ENCODE data around the gene KAT6B. TPM values are rescaled to one million over a fixed set of nuclear protein-coding genes. Genes with fewer than 3 reads are reported as not detected.
A peak's percentile ranks its signal among the peaks of the same experiment; 100 is the strongest.
"Not testable (repeated sequence)": the region's sequence is repeated elsewhere in the genome, so short reads cannot be mapped to it uniquely, and the experiment has no call there.

KAT6B gene
- total RNA-seq = 10 to 100 TPM; 33.2 to 80.5 (median 68.5) TPM
- polyA plus RNA-seq = 10 to 100 TPM; 33.7 to 35.0 TPM
- 172 reads per million, percentile 92 among the genes with 10 or more reads in this experiment for total RNA-seq

GRCh38 chr10:74826142-74827044, at the start of gene KAT6B:
KAT6B (plus strand) TSS chr10:74826600; CDS start chr10:74842858, 16,258 bp downstream.
- CTCF ChIA-PET = no interaction called here
- H3K27me3 Mint-ChIP-seq = no peaks in the 10 kb centered on the region
- H3K4me1 Mint-ChIP-seq = peaks cover 44 to 74% (median 69%) of the 10 kb centered on the region in 7 donors

GRCh38 chr10:74778436-74779094, 47.8 kb upstream of the KAT6B start:
- Mint-ChIP-seq H3K27me3 (peaks cover 0 to 3% (median 0%) of the 10 kb centered on the region in 5 donors), H3K27ac (no peak overlapping the region), H3K9me3 (peaks cover 5 to 39% (median 10%) of the 10 kb centered on the region in 11 donors), H3K36me3 (peaks cover 0 to 11% (median 4%) of the 10 kb centered on the region in 5 donors), H3K4me1 (no peaks in the 10 kb centered on the region), H3K4me3 (no peak overlapping the region)
- H3K27me3 ChIP-seq (ENCODE audit: control insufficient read depth in 2 of 2, insufficient read depth in 2 of 2, low read length in 2 of 2) = no peaks in the 10 kb centered on the region
- no peaks in the 10 kb centered on the region for H3K9me3 ChIP-seq (ENCODE audit: control insufficient read depth in 2 of 3, low read length in 3 of 3)
- ChIA-PET POLR2A (no interaction called here), CTCF (interaction anchor here (0.7 kb wide), 1 partner anchor 534 kb away, joined by 3 read pairs; no protein-coding TSS in a partner anchor)
- H3K36me3 ChIP-seq (ENCODE audit: control insufficient read depth in 2 of 3, insufficient read depth in 3 of 3, low read length in 3 of 3) = no peaks in the 10 kb centered on the region
- ATAC-seq = no peak
- intact Hi-C loops (cut with micrococcal nuclease) = no loop called here
- H3K4me3 ChIP-seq (ENCODE audit: low read length) = no peak overlapping the region
- no peaks in the 10 kb centered on the region for H3K4me1 ChIP-seq (ENCODE audit: control insufficient read depth in 2 of 2, insufficient read depth in 2 of 2, low read length in 2 of 2)
- no peak overlapping the region for H3K27ac ChIP-seq (ENCODE audit: low read depth, low read length)
- DNase-seq = no peak

More at GRCh38 chr10:74826142-74827044, at the start of gene KAT6B:
- intact Hi-C loops (cut with micrococcal nuclease) = loop anchor here (1.0 to 10.0 kb wide), 22 partner anchors 88 to 1332 kb away; partner anchors contain the start of genes ADK (in 2 of the 2), PPP3CB (in 1 of the 2), SAMD8 (in 1 of the 2) and VCL (in 1 of the 2)
- peak; percentile 93 to 100 (median 100) for DNase-seq
- H3K27me3 ChIP-seq (ENCODE audit: control insufficient read depth in 2 of 2, insufficient read depth in 2 of 2, low read length in 2 of 2) = no peaks in the 10 kb centered on the region
- H3K4me3 ChIP-seq (ENCODE audit: low read length) = peak within 1 kb of the TSS; percentile 86
- H3K36me3 ChIP-seq (ENCODE audit: control insufficient read depth in 2 of 3, insufficient read depth in 3 of 3, low read length in 3 of 3) = peaks cover 0 to 5% (median 0%) of the 10 kb centered on the region in 3 experiments
- peak within 1 kb of the TSS; percentile 92 to 99 (median 98) for H3K27ac Mint-ChIP-seq
- peak; percentile 86 for ATAC-seq
- H3K36me3 Mint-ChIP-seq = peaks cover 0 to 7% (median 3%) of the 10 kb centered on the region in 5 donors
- peak within 1 kb of the TSS; percentile 90 to 98 (median 92) for H3K4me3 Mint-ChIP-seq
- H3K9me3 ChIP-seq (ENCODE audit: control insufficient read depth in 2 of 3, low read length in 3 of 3) = no peaks in the 10 kb centered on the region
- peaks cover 22 to 50% of the 10 kb centered on the region in 2 donors for H3K4me1 ChIP-seq (ENCODE audit: control insufficient read depth in 2 of 2, insufficient read depth in 2 of 2, low read length in 2 of 2)
- H3K27ac ChIP-seq (ENCODE audit: low read depth, low read length) = peak within 1 kb of the TSS; percentile 98
- peaks cover 0 to 3% (median 0%) of the 10 kb centered on the region in 11 donors for H3K9me3 Mint-ChIP-seq
- POLR2A ChIA-PET = interaction anchor here (0.7 to 1.6 kb wide), 7 partner anchors 9 to 408 kb away, joined by 3 to 5 read pairs (median 3); no protein-coding TSS in a partner anchor

- Mint-ChIP-seq H3K27ac (peak overlapping the region in 1 of 9 donors; percentile 19), H3K9me3 (peaks cover 0 to 14% (median 3%) of the 10 kb centered on the region in 11 donors)
- intact Hi-C loops (cut with micrococcal nuclease); H3K4me1 Mint-ChIP-seq; H3K36me3 Mint-ChIP-seq; H3K4me3 Mint-ChIP-seq; H3K9me3 ChIP-seq (ENCODE audit: control insufficient read depth in 2 of 3, low read length in 3 of 3); H3K27me3 Mint-ChIP-seq; H3K27me3 ChIP-seq (ENCODE audit: control insufficient read depth in 2 of 2, insufficient read depth in 2 of 2, low read length in 2 of 2); POLR2A ChIA-PET; H3K4me3 ChIP-seq (ENCODE audit: low read length); H3K27ac ChIP-seq (ENCODE audit: low read depth, low read length); H3K4me1 ChIP-seq (ENCODE audit: control insufficient read depth in 2 of 2, insufficient read depth in 2 of 2, low read length in 2 of 2); DNase-seq; ATAC-seq; H3K36me3 ChIP-seq (ENCODE audit: control insufficient read depth in 2 of 3, insufficient read depth in 3 of 3, low read length in 3 of 3); CTCF ChIA-PET: not testable (repeated sequence)
Measured at GRCh38 chr10:74781870-74782269, 44.5 kb upstream of the KAT6B start.

GRCh38 chr10:74784462-74784861, 41.9 kb upstream of the KAT6B start:
- no peak overlapping the region for H3K27ac ChIP-seq (ENCODE audit: low read depth, low read length)
- CTCF ChIA-PET = no interaction called here

GRCh38 chr10:74786126-74786525, 40.3 kb upstream of the KAT6B start:
- no peaks in the 10 kb centered on the region for H3K9me3 ChIP-seq (ENCODE audit: control insufficient read depth in 2 of 3, low read length in 3 of 3)
- peaks cover 0 to 4% (median 0%) of the 10 kb centered on the region in 5 donors for H3K36me3 Mint-ChIP-seq
- no peak overlapping the region for H3K4me3 ChIP-seq (ENCODE audit: low read length)
- H3K4me3 Mint-ChIP-seq = no peak overlapping the region
- DNase-seq = no peak
- intact Hi-C loops (cut with micrococcal nuclease) = no loop called here
- no peak overlapping the region for H3K27ac ChIP-seq (ENCODE audit: low read depth, low read length)
- no peaks in the 10 kb centered on the region for H3K36me3 ChIP-seq (ENCODE audit: control insufficient read depth in 2 of 3, insufficient read depth in 3 of 3, low read length in 3 of 3)
- peaks cover 0 to 2% (median 0%) of the 10 kb centered on the region in 11 donors for H3K9me3 Mint-ChIP-seq
- POLR2A ChIA-PET = no interaction called here
- CTCF ChIA-PET = no interaction called here
- H3K4me1 ChIP-seq (ENCODE audit: control insufficient read depth in 2 of 2, insufficient read depth in 2 of 2, low read length in 2 of 2) = no peaks in the 10 kb centered on the region
- ATAC-seq = no peak
- peaks cover 0 to 2% (median 0%) of the 10 kb centered on the region in 7 donors for H3K4me1 Mint-ChIP-seq
- H3K27ac Mint-ChIP-seq = no peak overlapping the region
- no peaks in the 10 kb centered on the region for H3K27me3 ChIP-seq (ENCODE audit: control insufficient read depth in 2 of 2, insufficient read depth in 2 of 2, low read length in 2 of 2)
- H3K27me3 Mint-ChIP-seq = no peaks in the 10 kb centered on the region

More at GRCh38 chr10:74784462-74784861, 41.9 kb upstream of the KAT6B start:
- intact Hi-C loops (cut with micrococcal nuclease) = no loop called here
- peaks cover 0 to 2% (median 0%) of the 10 kb centered on the region in 7 donors for H3K4me1 Mint-ChIP-seq
- H3K27me3 ChIP-seq (ENCODE audit: control insufficient read depth in 2 of 2, insufficient read depth in 2 of 2, low read length in 2 of 2) = no peaks in the 10 kb centered on the region
- no peak overlapping the region for H3K4me3 Mint-ChIP-seq
- no peak for ATAC-seq
- no peak overlapping the region for H3K27ac Mint-ChIP-seq
- no peaks in the 10 kb centered on the region for H3K36me3 ChIP-seq (ENCODE audit: control insufficient read depth in 2 of 3, insufficient read depth in 3 of 3, low read length in 3 of 3)
- peaks cover 0 to 2% (median 0%) of the 10 kb centered on the region in 11 donors for H3K9me3 Mint-ChIP-seq
- H3K4me3 ChIP-seq (ENCODE audit: low read length) = no peak overlapping the region
- H3K4me1 ChIP-seq (ENCODE audit: control insufficient read depth in 2 of 2, insufficient read depth in 2 of 2, low read length in 2 of 2) = no peaks in the 10 kb centered on the region
- POLR2A ChIA-PET = no interaction called here
- H3K36me3 Mint-ChIP-seq = peaks cover 0 to 4% (median 0%) of the 10 kb centered on the region in 5 donors
- no peaks in the 10 kb centered on the region for H3K9me3 ChIP-seq (ENCODE audit: control insufficient read depth in 2 of 3, low read length in 3 of 3)
- DNase-seq = no peak
- H3K27me3 Mint-ChIP-seq = no peaks in the 10 kb centered on the region

GRCh38 chr10:74787457-74787856, 38.9 kb upstream of the KAT6B start:
- Mint-ChIP-seq H3K36me3 (peaks cover 0 to 4% (median 0%) of the 10 kb centered on the region in 5 donors), H3K4me3 (no peak overlapping the region), H3K9me3 (peaks cover 0 to 2% (median 0%) of the 10 kb centered on the region in 11 donors), H3K27ac (peak overlapping the region in 1 of 9 donors; percentile 8), H3K27me3 (no peaks in the 10 kb centered on the region), H3K4me1 (peaks cover 0 to 2% (median 0%) of the 10 kb centered on the region in 7 donors)
- Histone ChIP-seq H3K4me3 (ENCODE audit: low read length) (no peak overlapping the region), H3K9me3 (ENCODE audit: control insufficient read depth in 2 of 3, low read length in 3 of 3) (no peaks in the 10 kb centered on the region), H3K36me3 (ENCODE audit: control insufficient read depth in 2 of 3, insufficient read depth in 3 of 3, low read length in 3 of 3) (no peaks in the 10 kb centered on the region), H3K4me1 (ENCODE audit: control insufficient read depth in 2 of 2, insufficient read depth in 2 of 2, low read length in 2 of 2) (no peaks in the 10 kb centered on the region), H3K27ac (ENCODE audit: low read depth, low read length) (no peak overlapping the region), H3K27me3 (ENCODE audit: control insufficient read depth in 2 of 2, insufficient read depth in 2 of 2, low read length in 2 of 2) (no peaks in the 10 kb centered on the region)
- CTCF ChIA-PET = no interaction called here
- intact Hi-C loops (cut with micrococcal nuclease) = no loop called here
- POLR2A ChIA-PET = no interaction called here
- ATAC-seq (no peak), DNase-seq (no peak)
